H1 (cell line): ENCODE data around the gene HSF5. TPM values are rescaled to one million over a fixed set of nuclear protein-coding genes. Genes with fewer than 3 reads are reported as not detected.

Experiments
- CTCF ChIA-PET: fragments of 300-600 bp; sonication (Branson Sonifier 250); formaldehyde crosslinking; loops from one replicate; lab custom pipeline; 2021; ENCODE audit not compliant: partially characterized antibody; lab: Charles Lee
- POLR2A ChIA-PET: fragments of 300-600 bp; sonication (Branson Sonifier 250); formaldehyde crosslinking; loops from one replicate; lab custom pipeline; 2021; ENCODE audit warnings: inconsistent platforms; ENCODE audit not compliant: partially characterized antibody; lab: Charles Lee
- DNase-seq, 2 experiments: peaks; one replicate each; pipeline versions ENCODE4 v3.0.0 to v3.0.0-alpha.2; 2010 to 2022; ENCODE audit warnings: low spot score in 2 of 2, low read depth in 1 of 2, mixed read lengths in 1 of 2
- FAIRE-seq: peaks from 2 replicates; lab custom pipeline; 2011; peaks lifted over from hg19 to GRCh38; lab: Jason Lieb, UNC
- H2AFZ ChIP-seq: 2 replicates; pipeline ENCODE4 v1.8.1; 2012; ENCODE audit warnings: low read length, inconsistent platforms
- H2AK5ac ChIP-seq: 2 replicates; pipeline ENCODE4 v1.6.1; 2013; ENCODE audit warnings: low read depth, low read length
- H2BK120ac ChIP-seq: replicated peaks from 2 replicates; pipeline ENCODE3; 2013; ENCODE audit warnings: low read depth, low read length, inconsistent platforms
- H2BK12ac ChIP-seq: 2 replicates; pipeline ENCODE4 v1.6.1; 2013; ENCODE audit warnings: low read depth, low read length
- H2BK15ac ChIP-seq: 2 replicates; pipeline ENCODE4 v1.6.1; 2013; ENCODE audit warnings: low read length
- H2BK20ac ChIP-seq: 2 replicates; pipeline ENCODE4 v1.6.1; 2013; ENCODE audit warnings: low read length
- H2BK5ac ChIP-seq: 2 replicates; pipeline ENCODE4 v1.6.1; 2013; ENCODE audit warnings: low read depth, low read length
- H3K14ac ChIP-seq: 2 replicates; pipeline ENCODE4 v1.6.1; 2013; ENCODE audit warnings: inconsistent platforms; ENCODE audit not compliant: insufficient read length
- H3K18ac ChIP-seq: 2 replicates; pipeline ENCODE4 v1.6.1; 2013; ENCODE audit warnings: low read length; ENCODE audit errors: extremely low read depth
- H3K23ac ChIP-seq: 2 replicates; pipeline ENCODE4 v1.6.1; 2013; ENCODE audit warnings: inconsistent platforms; ENCODE audit not compliant: insufficient read length
- H3K23me2 ChIP-seq: 2 replicates; pipeline ENCODE4 v1.6.1; 2013; ENCODE audit warnings: low read depth, low read length
- H3K27ac ChIP-seq: 2 replicates; pipeline ENCODE4 v1.6.1; 2011; ENCODE audit warnings: low read depth, low read length, inconsistent platforms
- H3K27me3 ChIP-seq, 4 experiments: replicated peaks in 1 of 4; 1 replicate in 1 of 4; 2 replicates in 3 of 4; pipeline versions ENCODE4 v1.6.1 to v1.8.1; 2011 to 2013; ENCODE audit warnings: low read length in 3 of 4, mild to moderate bottlenecking in 3 of 4, inconsistent platforms in 2 of 4, mixed read lengths in 2 of 4, moderate library complexity in 1 of 4; ENCODE audit not compliant: control insufficient read depth in 3 of 4, insufficient read depth in 3 of 4; ENCODE audit errors: extremely low read depth in 1 of 4
- H3K36me3 ChIP-seq, 4 experiments: 2 replicates each; pipeline versions ENCODE4 v1.6.1 to v1.8.1; 2011 to 2013; ENCODE audit warnings: mild to moderate bottlenecking in 4 of 4, low read length in 3 of 4, moderate library complexity in 2 of 4, control low read depth in 1 of 4, inconsistent platforms in 1 of 4; ENCODE audit not compliant: insufficient read depth in 4 of 4, control insufficient read depth in 2 of 4
- H3K4ac ChIP-seq: replicated peaks from 2 replicates; pipeline ENCODE3; 2013; ENCODE audit warnings: low read length, low read depth, mixed read lengths, inconsistent platforms; ENCODE audit not compliant: insufficient read length
- H3K4me1 ChIP-seq, 4 experiments: replicated peaks in 1 of 4; 1 replicate in 1 of 4; 2 replicates in 3 of 4; pipeline versions ENCODE4 v1.6.1 to v1.8.1; 2011 to 2013; ENCODE audit warnings: low read length in 3 of 4, inconsistent platforms in 2 of 4, mixed read lengths in 1 of 4; ENCODE audit not compliant: insufficient read depth in 4 of 4, control insufficient read depth in 3 of 4
- H3K4me2 ChIP-seq, 2 experiments: 2 replicates each; pipeline versions ENCODE4 v1.6.1 to v1.8.1; 2011 to 2013; ENCODE audit warnings: low read depth in 2 of 2, low read length in 2 of 2, control low read depth in 1 of 2, inconsistent platforms in 1 of 2, mild to moderate bottlenecking in 1 of 2; ENCODE audit not compliant: insufficient read depth in 1 of 2
- H3K4me3 ChIP-seq, 4 experiments: fragments of 200-600, 300-600 bp in 1 of 4; sonication (generic), shearing (Covaris generic), sonication (Bioruptor Twin) in 1 of 4; 2 replicates each; pipeline versions ENCODE4 v1.5.1 to v1.8.1; 2011 to 2016; ENCODE audit warnings: low read length in 4 of 4, low read depth in 3 of 4, control low read depth in 2 of 4, inconsistent platforms in 2 of 4, mild to moderate bottlenecking in 2 of 4, mixed read lengths in 1 of 4, moderate library complexity in 1 of 4; ENCODE audit not compliant: insufficient read depth in 2 of 4; ENCODE audit errors: extremely low read depth in 1 of 4
- H3K56ac ChIP-seq: replicated peaks from 2 replicates; pipeline ENCODE3; 2013; ENCODE audit warnings: low read depth, mild to moderate bottlenecking, mixed read lengths, low read length, inconsistent platforms; ENCODE audit not compliant: insufficient read length
- H3K79me1 ChIP-seq: 2 replicates; pipeline ENCODE4 v1.6.1; 2013; ENCODE audit warnings: low read depth, low read length, control low read depth
- H3K79me2 ChIP-seq, 2 experiments: 2 replicates each; pipeline versions ENCODE4 v1.6.1 to v1.8.1; 2012 to 2013; ENCODE audit warnings: low read length in 2 of 2, mild to moderate bottlenecking in 2 of 2, inconsistent platforms in 1 of 2; ENCODE audit not compliant: insufficient read depth in 2 of 2, control insufficient read depth in 1 of 2
- H3K9ac ChIP-seq, 4 experiments: replicated peaks in 1 of 4; 1 replicate in 1 of 4; 2 replicates in 3 of 4; pipeline versions ENCODE4 v1.6.1 to v1.8.1; 2011 to 2013; ENCODE audit warnings: low read depth in 3 of 4, low read length in 3 of 4, control low read depth in 2 of 4, mild to moderate bottlenecking in 2 of 4, moderate library complexity in 2 of 4, inconsistent platforms in 1 of 4; ENCODE audit errors: extremely low read depth in 1 of 4
- H3K9me3 ChIP-seq, 2 experiments: 2 replicates each; pipeline versions ENCODE4 v1.6.1 to v1.8.1; 2012 to 2013; ENCODE audit warnings: mild to moderate bottlenecking in 2 of 2, moderate library complexity in 2 of 2, control low read depth in 1 of 2, inconsistent platforms in 1 of 2, low read depth in 1 of 2, low read length in 1 of 2, mixed read lengths in 1 of 2; ENCODE audit not compliant: insufficient read depth in 2 of 2
- H4K20me1 ChIP-seq, 2 experiments: replicated peaks in 1 of 2; 2 replicates each; pipeline versions ENCODE3 to v1.8.1; 2011 to 2013; ENCODE audit warnings: inconsistent platforms in 2 of 2, low read length in 2 of 2, mild to moderate bottlenecking in 1 of 2; ENCODE audit not compliant: insufficient read depth in 2 of 2, control insufficient read depth in 1 of 2
- H4K5ac ChIP-seq: 2 replicates; pipeline ENCODE4 v1.6.1; 2013; ENCODE audit warnings: low read length, low read depth, mixed read lengths, inconsistent platforms; ENCODE audit not compliant: insufficient read length
- H4K8ac ChIP-seq: 2 replicates; pipeline ENCODE4 v1.8.0; 2013; ENCODE audit warnings: mild to moderate bottlenecking, moderate library complexity, low read length, inconsistent platforms; ENCODE audit not compliant: insufficient read depth; ENCODE audit errors: extremely low read depth
- H4K91ac ChIP-seq: replicated peaks from 2 replicates; pipeline ENCODE3; 2013; ENCODE audit warnings: low read length, mixed read lengths, inconsistent platforms; ENCODE audit not compliant: insufficient read length
- CBX5 ChIP-seq: fragments of 300-800, 300-1000 bp; sonication (generic); IDR thresholded peaks from 2 replicates; pipeline ENCODE4 v1.7.1; 2016; ENCODE audit warnings: antibody characterized with exemption, low read length, low read depth
- CEBPB ChIP-seq: IDR thresholded peaks from 2 replicates; pipeline ENCODE4 v1.6.1; 2012; ENCODE audit warnings: low read depth, low read length
- EGR1 ChIP-seq: IDR thresholded peaks from 2 replicates; pipeline ENCODE4 v1.6.1; 2011; ENCODE audit warnings: low read depth, low read length, borderline replicate concordance
- EP300 ChIP-seq, 2 experiments: IDR thresholded peaks; 1 replicate in 1 of 2; 2 replicates in 1 of 2; pipeline ENCODE4 v1.6.1; 2011 to 2012; ENCODE audit warnings: low read depth in 2 of 2, low read length in 2 of 2, mild to moderate bottlenecking in 2 of 2, borderline replicate concordance in 1 of 2, inconsistent platforms in 1 of 2, moderate library complexity in 1 of 2
- HDAC2 ChIP-seq, 2 experiments: fragments of 300-600 bp in 1 of 2; sonication (generic) in 1 of 2; IDR thresholded peaks; 2 replicates each; pipeline ENCODE4 v1.6.1; 2011 to 2012; ENCODE audit warnings: low read depth in 2 of 2, low read length in 2 of 2, mild to moderate bottlenecking in 2 of 2, moderate library complexity in 2 of 2, borderline replicate concordance in 1 of 2, inconsistent platforms in 1 of 2
- JUND ChIP-seq: IDR thresholded peaks from 2 replicates; pipeline ENCODE4 v1.6.1; 2011; ENCODE audit warnings: mild to moderate bottlenecking, improper control_type of control experiment, low read length
- PHF8 ChIP-seq: fragments of 200-600 bp; sonication (generic); conservative IDR thresholded peaks from 2 replicates; pipeline ENCODE4 v1.7.1; 2012; ENCODE audit warnings: low read depth, mild to moderate bottlenecking, inconsistent platforms, low read length, moderate library complexity
- POLR2A ChIP-seq, 2 experiments: IDR thresholded peaks; 1 replicate in 1 of 2; 2 replicates in 1 of 2; pipeline ENCODE4 v1.6.1; 2011; ENCODE audit warnings: low read depth in 2 of 2, low read length in 2 of 2, mild to moderate bottlenecking in 2 of 2; ENCODE audit errors: control extremely low read depth in 1 of 2
- SIN3A ChIP-seq, 2 experiments: IDR thresholded peaks in 1 of 2; conservative IDR thresholded peaks in 1 of 2; 2 replicates each; pipeline ENCODE4 v1.6.1; 2011 to 2012; ENCODE audit warnings: low read length in 2 of 2, improper control_type of control experiment in 1 of 2, low read depth in 1 of 2, mild to moderate bottlenecking in 1 of 2
- TAF7 ChIP-seq: optimal IDR thresholded peaks from 2 replicates; pipeline ENCODE3; 2011; ENCODE audit warnings: low read depth, mild to moderate bottlenecking, inconsistent platforms, low read length, moderate library complexity, borderline replicate concordance
- TCF12 ChIP-seq: IDR thresholded peaks from 2 replicates; pipeline ENCODE4 v1.6.1; 2011; ENCODE audit warnings: low read depth, mild to moderate bottlenecking, low read length
- WGBS, 2 experiments: shearing (Covaris generic) in 1 of 2; methylation state at CpG; one replicate each; pipeline versions ENCODE4 v1.1.6 to v1.1.7; 2013 to 2015; ENCODE audit warnings: low lambda C conversion rate in 2 of 2, mixed read lengths in 2 of 2, inconsistent platforms in 1 of 2, low coverage in 1 of 2, missing lambda C conversion rate in 1 of 2; ENCODE audit not compliant: insufficient replicate concordance in 2 of 2, insufficient coverage in 1 of 2, insufficient read length in 1 of 2; ENCODE audit errors: extremely low coverage in 1 of 2, missing lambda C conversion rate in 1 of 2; 5-methylcytosine and 5-hydroxymethylcytosine counted together
- polyA plus RNA-seq, 7 experiments: library from polyadenylated mRNA; depleted of rRNA in 3 of 7; stranded (reverse) in 5 of 7; unstranded in 2 of 7; fragments of >200 nt in 5 of 7; fragments of 200-250 nt in 2 of 7; gene quantifications; 1 replicate in 5 of 7; 2 replicates in 1 of 7; 4 replicates in 1 of 7; pipeline versions ENCODE4 v1.2.1 to v1.2.3, GENCODE V29; 2011 to 2013; ENCODE audit warnings: missing spikeins in 2 of 7, mixed read lengths in 2 of 7
- total RNA-seq: library from RNA; stranded (reverse); fragmentation: NEBNext Ultra II Directional; extraction: Animal tissue kit (Norgen Biotek cat#: 25700); gene quantifications from 2 replicates; pipeline ENCODE4 v1.2.1, GENCODE V29; 2021

Gene HSF5
- total and polyA plus RNA-seq, 2 of the 8 experiments (the other 6 are each of a cell fraction or from before 2014, with no cell fraction given), result not detected

- Histone ChIP-seq H2BK20ac (no peak overlapping the region), H3K36me3 (peaks cover 0 to 3% (median under 1%) of the 10 kb centered on the region in 4 experiments; a peak in 3 of 8 replicates), H2BK12ac (peak overlapping the region; percentile 46; the same call in 1 of the 2 replicates), H3K27ac (peak overlapping the region; percentile 58), H3K27me3 (no peaks in the 10 kb centered on the region), H3K79me1 (peaks cover 4% of the 10 kb centered on the region), H2BK5ac (peak overlapping the region; percentile 61), H3K4me1 (peaks cover 0 to 18% (median 5%) of the 10 kb centered on the region in 4 experiments; a peak in 5 of 7 replicates), H3K56ac (peak overlapping the region; percentile 34), H3K14ac (no peak overlapping the region), H3K4me2 (peak overlapping the region; percentile 86 to 95), H3K9ac (peak overlapping the region in 3 of 4 experiments; percentile 67 to 81 (median 70); a peak in 6 of 7 replicates), H3K4ac (peak overlapping the region; percentile 40), H3K18ac (peak overlapping the region; percentile 55; the same call in 1 of the 2 replicates), H2AK5ac (peak overlapping the region; percentile 26; the same call in 1 of the 2 replicates), H3K4me3 (peak overlapping the region; percentile 79 to 88 (median 81)), H3K79me2 (peaks cover 0 to 23% of the 10 kb centered on the region in 2 experiments; a peak in 2 of 4 replicates), H3K23me2 (peaks cover 15% of the 10 kb centered on the region), H4K8ac (peak overlapping the region; percentile 81; the same call in 1 of the 2 replicates), H2BK15ac (no peak overlapping the region), H4K91ac (peak overlapping the region; percentile 69), H4K20me1 (peaks cover 0 to 2% of the 10 kb centered on the region in 2 experiments), H3K9me3 (no peaks in the 10 kb centered on the region), H3K23ac (no peak overlapping the region), H2AFZ (no peak overlapping the region), H2BK120ac (no peak overlapping the region), H4K5ac (no peak overlapping the region)
- no peak for DNase-seq
- CTCF ChIA-PET, result interaction anchor here (1.1 to 7.5 kb wide), 5 partner anchors 10 to 76 kb away, joined by 3 to 163 read pairs (median 10); no protein-coding TSS in a partner anchor
- POLR2A ChIA-PET, result interaction anchor here (1.1 to 4.6 kb wide), 6 partner anchors 14 to 638 kb away, joined by 3 to 42 read pairs (median 16); partner anchors contain the start of genes PRR11, SKA2 and SUPT4H1
- FAIRE-seq, result no peak
- 9% methylated on average over 15 of the region's 27 CpGs; no CpG with 5 or more reads in 1 of the 2 experiments for WGBS, 2 experiments
- TF ChIP-seq CBX5 (no peak), EP300 (IDR thresholded peaks at IDR 0.05; ENCODE audit: borderline replicate concordance in 1 of 2, low read depth in 2 of 2, low read length in 2 of 2) (0 out of 3 replicates have a peak, but pooled peaks of 1 of the 2 experiments have one; percentile 42), SIN3A (conservative IDR thresholded peaks at IDR 0.05 in 1 of 2, IDR thresholded peaks at IDR 0.05 in 1 of 2; ENCODE audit: low read depth in 1 of 2, low read length in 2 of 2) (0 out of 4 replicates have a peak, but pooled peaks have one; percentile 36 to 62), CEBPB (no peak), TCF12 (0 out of 2 replicates have a peak, but pooled peaks have one; percentile 3), HDAC2 (IDR thresholded peaks at IDR 0.05; ENCODE audit: borderline replicate concordance in 1 of 2, low read depth in 2 of 2, low read length in 2 of 2) (no peak), JUND (peak; percentile 92), POLR2A (IDR thresholded peaks at IDR 0.05; ENCODE audit: control extremely low read depth in 1 of 2, low read depth in 2 of 2, low read length in 2 of 2) (peak in 1 of 2 experiments; percentile 79; a peak in 1 of 3 replicates), TAF7 (peak; percentile 68), EGR1 (no peak), PHF8 (peak; percentile 56)
Measured at GRCh38 chr17:58517378-58517927, 29.2 kb upstream of the HSF5 start.
